Activated CD8-positive, alpha-beta memory T cell treated with anti-CD3 and anti-CD28 coated beads, Interleukin-2, amount 10 ng/mL, durations not matched to agents 7 days and 5 days (primary cell): ENCODE results near the gene CDA. TPM values are rescaled to one million over a fixed set of nuclear protein-coding genes. Genes with fewer than 3 reads are reported as not detected.
"Not testable (repeated sequence)": the region's sequence is repeated elsewhere in the genome, so short reads cannot be mapped to it uniquely, and the experiment has no call there.

ENCODE experiments used
- ATAC-seq: fragments of 150-1000 bp; cut with Tn5 transposase; one replicate; pipeline ENCODE4 v1.10.0; 2021; ENCODE audit warnings: moderate library complexity
- CTCF ChIA-PET: fragments of 350-600 bp; sonication (Branson Sonifier 250); formaldehyde crosslinking; loops from one replicate; lab custom pipeline; 2021; ENCODE audit warnings: antibody characterized with exemption; lab: Charles Lee
- DNase-seq: peaks from one replicate; pipeline ENCODE4 v3.0.0-alpha.2; 2020
- H3K27ac Mint-ChIP-seq: one replicate; pipeline ENCODE4 v1.8.0; 2021; ENCODE audit warnings: mild to moderate bottlenecking, mixed read lengths
- H3K27me3 Mint-ChIP-seq: one replicate; pipeline ENCODE4 v1.8.0; 2021; ENCODE audit warnings: mixed read lengths
- H3K36me3 Mint-ChIP-seq: one replicate; pipeline ENCODE4 v1.8.0; 2021; ENCODE audit warnings: mild to moderate bottlenecking, mixed read lengths
- H3K4me1 Mint-ChIP-seq: one replicate; pipeline ENCODE4 v1.8.0; 2021; ENCODE audit warnings: mixed read lengths
- H3K4me3 Mint-ChIP-seq: one replicate; pipeline ENCODE4 v1.8.0; 2021; ENCODE audit warnings: mild to moderate bottlenecking, moderate library complexity, mixed read lengths
- H3K9me3 Mint-ChIP-seq: one replicate; pipeline ENCODE4 v1.8.0; 2022; ENCODE audit warnings: low read depth, mixed read lengths
- total RNA-seq, 2 experiments: library from RNA; stranded (reverse); gene quantifications; one replicate each; pipeline ENCODE4 v1.2.3, GENCODE V29; 2021

Gene CDA
- total RNA-seq, 2 experiments from 2014 or later = not detected

- ATAC-seq = no peak
- no peak overlapping the region for H3K27ac Mint-ChIP-seq
- no peaks in the 10 kb centered on the region for H3K4me1 Mint-ChIP-seq
- H3K9me3 Mint-ChIP-seq = no peaks in the 10 kb centered on the region
- H3K36me3 Mint-ChIP-seq = no peaks in the 10 kb centered on the region
- peaks cover 15% of the 10 kb centered on the region for H3K27me3 Mint-ChIP-seq
- CTCF ChIA-PET = interaction anchor here (0.7 kb wide), 1 partner anchor 365 kb away, joined by 4 read pairs; no protein-coding TSS in a partner anchor
- DNase-seq = no peak
- H3K4me3 Mint-ChIP-seq = no peak overlapping the region
These were observed 7.2 kb downstream of the CDA start for GRCh38 chr1:20596106-20596505.

DNA sequence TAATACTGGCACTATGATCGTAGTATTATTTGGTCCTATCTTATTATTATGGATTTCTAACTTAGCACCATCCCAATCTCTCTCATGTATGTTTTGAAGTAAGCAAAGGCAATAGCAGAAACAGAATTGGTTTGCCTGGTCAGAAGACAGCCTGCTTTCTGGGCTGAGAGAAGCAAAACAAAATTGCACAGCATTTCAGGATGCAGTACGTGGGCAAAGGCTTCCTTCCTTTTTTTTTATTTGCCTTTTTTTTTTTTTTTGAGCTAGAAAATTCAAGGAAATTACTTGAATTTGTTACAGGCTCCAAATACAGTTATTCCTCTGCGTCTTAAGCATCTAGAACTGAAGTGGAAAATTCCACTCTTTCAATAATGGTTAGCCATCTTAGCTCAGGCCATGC lies 8.8 kb downstream of the CDA start:
- no peaks in the 10 kb centered on the region for H3K9me3 Mint-ChIP-seq
- CTCF ChIA-PET = no interaction called here
- no peak for ATAC-seq

DNA sequence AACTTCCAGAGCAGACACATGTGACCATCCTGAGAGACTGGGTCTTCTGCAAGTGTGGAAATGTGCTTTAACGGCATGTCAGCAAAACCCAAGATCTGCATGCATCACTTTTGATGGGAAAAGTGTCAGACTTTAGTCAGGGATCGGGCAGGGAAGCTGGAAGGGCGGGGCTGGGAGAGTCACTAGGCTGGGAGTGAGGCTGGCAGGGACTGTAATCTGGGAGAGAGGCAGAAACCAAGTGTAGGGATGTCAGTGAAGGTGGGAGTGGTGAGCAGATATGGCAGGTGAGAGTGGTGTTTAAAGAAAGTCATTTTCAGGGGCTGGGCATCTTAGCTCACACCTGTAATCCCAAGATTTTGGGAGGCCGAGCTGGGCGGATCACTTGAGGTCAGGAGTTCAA lies 11.3 kb downstream of the CDA start:
- no peak for DNase-seq
- Mint-ChIP-seq H3K27me3 (peaks cover 5% of the 10 kb centered on the region), H3K9me3 (no peaks in the 10 kb centered on the region), H3K27ac (no peak overlapping the region), H3K4me3 (no peak overlapping the region), H3K36me3 (no peaks in the 10 kb centered on the region), H3K4me1 (no peaks in the 10 kb centered on the region)
- CTCF ChIA-PET = interaction anchor here (0.6 kb wide), 1 partner anchor 591 kb away, joined by 3 read pairs; no protein-coding TSS in a partner anchor
- no peak for ATAC-seq

More for the DNA sequence above, 8.8 kb downstream of the CDA start:
- Mint-ChIP-seq H3K36me3 (no peaks in the 10 kb centered on the region), H3K27ac (no peak overlapping the region), H3K27me3 (peaks cover 6% of the 10 kb centered on the region), H3K4me3 (no peak overlapping the region), H3K4me1 (no peaks in the 10 kb centered on the region)
- DNase-seq = no peak

DNA sequence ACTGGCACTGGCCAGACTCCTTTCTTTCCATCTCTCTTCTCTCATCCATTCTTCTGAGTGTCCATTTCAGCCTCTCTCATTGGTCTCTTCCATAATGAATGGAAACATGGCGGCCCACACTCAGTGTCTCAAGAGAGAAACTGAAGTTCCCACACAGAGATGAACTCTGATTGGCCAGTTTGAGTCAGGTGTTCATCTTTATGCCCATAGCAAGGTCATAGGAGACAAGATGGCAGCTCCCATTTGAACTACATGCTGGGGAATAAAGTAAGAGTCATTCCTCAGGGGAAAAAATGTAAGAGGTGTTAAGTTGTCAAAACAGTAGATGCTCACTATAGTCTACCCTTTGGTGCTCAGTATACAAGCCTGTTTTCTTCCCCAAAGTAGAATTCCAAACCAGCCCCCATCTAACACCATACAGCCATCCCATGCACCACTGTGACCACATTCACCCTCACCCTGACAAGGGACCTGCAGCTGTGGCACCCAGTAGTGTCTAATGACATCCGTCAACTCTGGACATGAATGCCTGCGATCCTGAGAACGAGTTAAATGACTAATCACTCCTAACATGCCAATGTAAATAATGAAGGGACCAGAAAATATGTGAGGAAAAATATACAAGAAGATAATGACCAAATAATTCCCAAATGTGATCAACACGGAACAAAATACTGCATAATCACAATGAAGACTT lies 12.4 kb downstream of the CDA start:
- ATAC-seq = no peak
- H3K4me3 Mint-ChIP-seq = no peak overlapping the region
- H3K27ac Mint-ChIP-seq = no peak overlapping the region
- CTCF ChIA-PET = no interaction called here
- H3K36me3 Mint-ChIP-seq = no peaks in the 10 kb centered on the region
- H3K9me3 Mint-ChIP-seq = no peaks in the 10 kb centered on the region
- no peak for DNase-seq
- peaks cover 5% of the 10 kb centered on the region for H3K27me3 Mint-ChIP-seq
- no peaks in the 10 kb centered on the region for H3K4me1 Mint-ChIP-seq

GRCh38 chr1:20602851-20603450 lies 14.1 kb downstream of the CDA start:
- Mint-ChIP-seq H3K4me3 (no peak overlapping the region), H3K27ac (no peak overlapping the region)
- ATAC-seq = no peak

DNA sequence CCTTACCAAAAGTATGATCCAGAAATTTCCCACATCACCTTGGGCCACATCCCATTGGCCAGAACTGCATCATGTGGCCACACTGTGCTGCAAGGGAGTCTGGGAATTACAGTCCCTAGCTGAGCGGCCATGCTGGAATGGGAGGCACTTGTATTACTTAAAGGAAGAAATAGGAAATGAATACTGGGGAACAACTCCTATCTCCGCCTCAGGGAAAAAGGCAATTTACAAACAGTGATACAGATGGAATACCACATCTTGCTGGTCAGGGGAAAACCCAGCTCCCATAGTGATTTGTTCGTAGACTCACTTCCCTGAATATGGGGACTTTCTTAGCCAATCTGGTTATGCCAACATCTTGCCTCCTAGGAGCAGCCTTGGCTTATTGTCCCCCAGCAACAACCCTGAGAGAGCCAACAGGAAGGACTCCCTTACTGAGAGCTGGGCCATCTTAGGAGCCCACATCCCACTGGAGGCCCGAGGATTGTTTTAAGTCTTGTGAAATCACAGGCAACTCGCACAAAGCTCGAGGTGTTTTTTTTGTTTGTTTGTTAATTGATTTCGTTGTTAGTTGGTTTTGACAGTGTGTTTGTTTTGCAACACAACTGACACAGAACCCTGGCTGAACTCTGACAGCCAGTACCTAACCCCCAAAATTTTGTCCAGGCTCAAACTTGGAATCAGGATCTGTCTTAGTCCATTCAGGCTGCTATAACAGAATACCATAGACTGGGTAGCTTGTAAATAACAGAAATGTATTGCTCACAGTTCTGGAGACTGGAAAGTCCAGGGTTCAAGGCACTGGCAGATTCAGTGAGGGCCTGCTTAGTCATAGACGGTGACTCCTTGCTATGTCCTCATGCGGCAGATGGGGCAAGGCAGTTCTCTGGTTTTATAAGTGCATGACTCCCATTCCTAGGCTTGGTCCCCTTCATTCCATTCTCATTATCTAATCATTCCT lies 14.9 kb downstream of the CDA start:
- Mint-ChIP-seq H3K27ac (no peak overlapping the region), H3K36me3 (no peaks in the 10 kb centered on the region), H3K9me3 (no peaks in the 10 kb centered on the region), H3K27me3 (peaks cover 11% of the 10 kb centered on the region), H3K4me1 (no peaks in the 10 kb centered on the region), H3K4me3 (no peak overlapping the region)
- ATAC-seq (no peak), DNase-seq (no peak)
- CTCF ChIA-PET = no interaction called here

More at GRCh38 chr1:20602851-20603450, 14.1 kb downstream of the CDA start:
- no peaks in the 10 kb centered on the region for H3K4me1 Mint-ChIP-seq
- peaks cover 11% of the 10 kb centered on the region for H3K27me3 Mint-ChIP-seq
- H3K36me3 Mint-ChIP-seq = no peaks in the 10 kb centered on the region
- DNase-seq = no peak
- H3K9me3 Mint-ChIP-seq = no peaks in the 10 kb centered on the region
- CTCF ChIA-PET = no interaction called here

GRCh38 chr1:20604678-20605077 lies 15.8 kb downstream of the CDA start:
- DNase-seq (no peak), ATAC-seq (no peak)
- CTCF ChIA-PET = no interaction called here
- peaks cover 11% of the 10 kb centered on the region for H3K27me3 Mint-ChIP-seq
- H3K36me3 Mint-ChIP-seq = no peaks in the 10 kb centered on the region
- no peaks in the 10 kb centered on the region for H3K4me1 Mint-ChIP-seq
- no peaks in the 10 kb centered on the region for H3K9me3 Mint-ChIP-seq
- H3K4me3 Mint-ChIP-seq = no peak overlapping the region
- no peak overlapping the region for H3K27ac Mint-ChIP-seq

GRCh38 chr1:20606801-20607570 lies 18.1 kb downstream of the CDA start:
- ATAC-seq, H3K4me1 Mint-ChIP-seq, H3K36me3 Mint-ChIP-seq, H3K27ac Mint-ChIP-seq, CTCF ChIA-PET, H3K4me3 Mint-ChIP-seq, H3K9me3 Mint-ChIP-seq, DNase-seq: not testable (repeated sequence)
- peaks cover 11% of the 10 kb centered on the region for H3K27me3 Mint-ChIP-seq

DNA sequence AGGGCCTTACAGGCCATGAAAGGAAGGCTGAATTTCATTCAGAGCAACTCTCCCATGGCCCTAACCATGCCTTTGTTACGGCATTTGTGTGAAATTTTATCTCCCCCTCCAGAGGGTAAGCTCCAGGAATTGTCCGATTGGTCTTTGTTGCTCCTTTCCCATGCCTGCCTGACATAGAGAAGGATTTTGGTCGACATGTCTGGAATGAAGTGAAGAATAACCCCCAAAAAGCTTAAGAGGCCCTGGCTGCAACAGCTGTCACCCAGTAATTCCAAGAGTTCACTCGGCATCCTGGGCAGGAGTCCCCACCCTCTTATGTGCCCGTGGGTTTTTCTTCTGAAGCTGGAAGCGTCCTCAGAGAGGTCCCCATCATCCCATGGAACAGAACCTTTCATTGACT lies 20.6 kb downstream of the CDA start:
- CTCF ChIA-PET = interaction anchor here (1.1 kb wide), 1 partner anchor 10 kb away, joined by 3 read pairs; no protein-coding TSS in a partner anchor
- ATAC-seq = no peak
- Mint-ChIP-seq H3K4me1 (no peaks in the 10 kb centered on the region), H3K9me3 (no peaks in the 10 kb centered on the region), H3K27me3 (peaks cover 9% of the 10 kb centered on the region), H3K27ac (no peak overlapping the region), H3K4me3 (no peak overlapping the region), H3K36me3 (no peaks in the 10 kb centered on the region)
- no peak for DNase-seq

DNA sequence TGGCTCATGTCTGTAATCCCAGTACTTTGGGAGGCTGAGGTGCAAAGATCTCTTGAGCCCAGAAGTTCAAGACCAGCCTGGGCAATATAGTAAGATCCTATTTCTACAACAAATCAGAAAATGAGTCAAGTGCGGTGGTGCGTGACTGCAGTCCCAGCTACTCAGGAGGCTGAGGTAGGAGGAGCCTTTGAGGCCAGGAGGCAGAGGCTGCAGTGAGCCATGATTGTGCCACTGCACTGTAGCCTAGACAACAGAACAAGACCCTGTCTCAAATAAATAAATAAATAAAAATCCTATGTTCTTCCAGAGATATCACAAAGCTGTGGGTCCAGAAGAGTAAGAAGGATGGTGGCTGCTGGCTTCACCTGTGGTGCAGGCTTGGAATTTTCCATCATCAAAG lies 22.1 kb downstream of the CDA start:
- Mint-ChIP-seq H3K36me3 (no peaks in the 10 kb centered on the region), H3K27ac (no peak overlapping the region), H3K27me3 (peaks cover 10% of the 10 kb centered on the region)

GRCh38 chr1:20611652-20612051 lies 22.8 kb downstream of the CDA start:
- Mint-ChIP-seq H3K9me3 (no peaks in the 10 kb centered on the region), H3K36me3 (no peaks in the 10 kb centered on the region), H3K4me1 (no peaks in the 10 kb centered on the region), H3K27ac (no peak overlapping the region), H3K27me3 (peaks cover 16% of the 10 kb centered on the region), H3K4me3 (no peak overlapping the region)
- ATAC-seq (no peak), DNase-seq (no peak)
- CTCF ChIA-PET = no interaction called here

More for the DNA sequence above, 22.1 kb downstream of the CDA start:
- ATAC-seq (no peak), DNase-seq (no peak)
- CTCF ChIA-PET = no interaction called here
- H3K4me1 Mint-ChIP-seq = no peaks in the 10 kb centered on the region
- no peaks in the 10 kb centered on the region for H3K9me3 Mint-ChIP-seq
- H3K4me3 Mint-ChIP-seq = no peak overlapping the region

GRCh38 chr1:20612221-20612746 lies 23.4 kb downstream of the CDA start:
- H3K36me3 Mint-ChIP-seq = no peaks in the 10 kb centered on the region
- no peaks in the 10 kb centered on the region for H3K9me3 Mint-ChIP-seq
- peaks cover 14% of the 10 kb centered on the region for H3K27me3 Mint-ChIP-seq
- no peak overlapping the region for H3K27ac Mint-ChIP-seq
- no peak for ATAC-seq
- CTCF ChIA-PET = no interaction called here
- H3K4me3 Mint-ChIP-seq = no peak overlapping the region
- no peak for DNase-seq
- H3K4me1 Mint-ChIP-seq = no peaks in the 10 kb centered on the region
